IMR-90 (cell line): ENCODE measurements around the gene TMEM106A. TPM values are rescaled to one million over a fixed set of nuclear protein-coding genes. Genes with fewer than 3 reads are reported as not detected.

Source experiments
- ATAC-seq: fragments of 200-7000 bp; cut with Tn5 transposase; 2 replicates; pipeline ENCODE4 v1.9.1; 2020; ENCODE audit warnings: low read depth, mild to moderate bottlenecking, moderate library complexity
- BruUV-seq: library from RNA; stranded (reverse); fragments of 400-500 nt; replicated peaks from 2 replicates; lab custom pipeline; 2021; lab: Mats Ljungman, UMichigan
- CTCF ChIA-PET: fragments of 300-600 bp; formaldehyde crosslinking; extraction: SDS; loops from one replicate; lab custom pipeline; 2021; ENCODE audit warnings: antibody characterized with exemption; lab: Yijun Ruan, JAX
- POLR2A ChIA-PET: fragments of 300-600 bp; sonication (Branson Sonifier 250); formaldehyde crosslinking; loops from one replicate; lab custom pipeline; 2022; ENCODE audit warnings: antibody characterized with exemption; ENCODE audit not compliant: unreplicated experiment; lab: Charles Lee
- DNase-seq: peaks from one replicate; pipeline ENCODE4 v3.0.0; 2013
- H2AFZ ChIP-seq: replicated peaks from 2 replicates; pipeline ENCODE3; 2013; ENCODE audit warnings: low read length, mild to moderate bottlenecking; ENCODE audit not compliant: poor library complexity
- H2AK5ac ChIP-seq: 2 replicates; pipeline ENCODE4 v1.6.1; 2013; ENCODE audit warnings: low read depth, low read length, inconsistent platforms
- H2AK9ac ChIP-seq: replicated peaks from 2 replicates; pipeline ENCODE3; 2013; ENCODE audit warnings: mild to moderate bottlenecking, low read depth, low read length, moderate library complexity; ENCODE audit not compliant: poor library complexity
- H2BK120ac ChIP-seq: 2 replicates; pipeline ENCODE4 v1.6.1; 2013; ENCODE audit warnings: low read depth, low read length, inconsistent platforms
- H2BK15ac ChIP-seq: 3 replicates; pipeline ENCODE4 v1.6.1; 2013; ENCODE audit warnings: low read depth, low read length, inconsistent platforms
- H2BK20ac ChIP-seq: 2 replicates; pipeline ENCODE4 v1.6.1; 2013; ENCODE audit warnings: low read depth, mild to moderate bottlenecking, inconsistent platforms, low read length, moderate library complexity
- H2BK5ac ChIP-seq: 2 replicates; pipeline ENCODE4 v1.6.1; 2013; ENCODE audit warnings: mild to moderate bottlenecking, low read depth, low read length, inconsistent platforms; ENCODE audit not compliant: poor library complexity, severe bottlenecking
- H3K14ac ChIP-seq: replicated peaks from 2 replicates; pipeline ENCODE4 v1.6.1; 2013; ENCODE audit warnings: low read depth, low read length, inconsistent platforms
- H3K18ac ChIP-seq: 2 replicates; pipeline ENCODE4 v1.6.1; 2013; ENCODE audit warnings: low read depth, low read length, control low read depth
- H3K23ac ChIP-seq: 2 replicates; pipeline ENCODE4 v1.6.1; 2013; ENCODE audit warnings: low read depth, low read length, inconsistent platforms
- H3K27ac ChIP-seq: 2 replicates; pipeline ENCODE4 v1.5.1; 2013; ENCODE audit warnings: mild to moderate bottlenecking, control low read depth, low read length; ENCODE audit not compliant: insufficient read depth
- H3K27me3 ChIP-seq: 2 replicates; pipeline ENCODE4 v1.6.1; 2013; ENCODE audit warnings: low read length; ENCODE audit not compliant: control insufficient read depth, insufficient read depth
- H3K36me3 ChIP-seq: 2 replicates; pipeline ENCODE4 v1.6.1; 2013; ENCODE audit warnings: low read length, mixed read lengths; ENCODE audit not compliant: control insufficient read depth, insufficient read depth
- H3K4ac ChIP-seq: 2 replicates; pipeline ENCODE4 v1.6.1; 2013; ENCODE audit warnings: low read depth, low read length, inconsistent platforms
- H3K4me1 ChIP-seq: 2 replicates; pipeline ENCODE4 v1.6.1; 2013; ENCODE audit warnings: low read length, mixed read lengths; ENCODE audit not compliant: control insufficient read depth, insufficient read depth
- H3K4me2 ChIP-seq: 2 replicates; pipeline ENCODE4 v1.6.1; 2013; ENCODE audit warnings: low read depth, mild to moderate bottlenecking, control low read depth, low read length, moderate library complexity
- H3K4me3 ChIP-seq: 2 replicates; pipeline ENCODE4 v1.5.1; 2013; ENCODE audit warnings: low read depth, mild to moderate bottlenecking, control low read depth, low read length, moderate library complexity; ENCODE audit not compliant: insufficient read depth
- H3K56ac ChIP-seq: 2 replicates; pipeline ENCODE4 v1.6.1; 2013; ENCODE audit warnings: low read length, inconsistent platforms; ENCODE audit not compliant: insufficient read depth; ENCODE audit errors: extremely low read depth
- H3K79me1 ChIP-seq, 2 experiments: 2 replicates each; pipeline ENCODE4 v1.6.1; 2013; ENCODE audit warnings: low read length in 2 of 2, inconsistent platforms in 1 of 2, low read depth in 1 of 2
- H3K9ac ChIP-seq: 2 replicates; pipeline ENCODE4 v1.6.1; 2013; ENCODE audit warnings: low read depth, low read length, control low read depth
- H3K9me1 ChIP-seq: 2 replicates; pipeline ENCODE4 v1.6.1; 2013; ENCODE audit warnings: low read length, inconsistent platforms; ENCODE audit not compliant: insufficient read depth
- H3K9me3 ChIP-seq: 2 replicates; pipeline ENCODE4 v1.6.1; 2013; ENCODE audit warnings: low read length; ENCODE audit not compliant: control insufficient read depth, insufficient read depth
- H4K20me1 ChIP-seq: 2 replicates; pipeline ENCODE4 v1.6.1; 2013; ENCODE audit warnings: low read length, inconsistent platforms; ENCODE audit not compliant: insufficient read depth
- H4K5ac ChIP-seq: 2 replicates; pipeline ENCODE4 v1.6.1; 2013; ENCODE audit warnings: mild to moderate bottlenecking, low read depth, low read length, control low read depth
- H4K8ac ChIP-seq, 2 experiments: 2 replicates each; pipeline ENCODE4 v1.6.1; 2013; ENCODE audit warnings: low read depth in 2 of 2, low read length in 2 of 2, control low read depth in 1 of 2, inconsistent platforms in 1 of 2
- H4K91ac ChIP-seq: 2 replicates; pipeline ENCODE4 v1.6.1; 2013; ENCODE audit warnings: low read depth, low read length, inconsistent platforms; ENCODE audit not compliant: insufficient read depth
- BHLHE40 ChIP-seq: fragments of 150-350 bp; IDR thresholded peaks from 2 replicates; pipeline ENCODE4 v1.6.1; 2016; ENCODE audit warnings: mild to moderate bottlenecking, low read depth, low read length
- CHD1 ChIP-seq: IDR thresholded peaks from 2 replicates; pipeline ENCODE4 v1.6.1; 2012; ENCODE audit warnings: low read depth, low read length, improper control_type of control experiment
- CTCF ChIP-seq: conservative IDR thresholded peaks from 2 replicates; pipeline ENCODE4 v1.5.1; 2012; ENCODE audit warnings: mild to moderate bottlenecking, low read depth, low read length, improper control_type of control experiment
- FOS ChIP-seq: fragments of 150-350 bp; IDR thresholded peaks from 2 replicates; pipeline ENCODE4 v1.6.1; 2016; ENCODE audit warnings: low read depth, low read length
- MXI1 ChIP-seq: IDR thresholded peaks from 2 replicates; pipeline ENCODE4 v1.6.1; 2012; ENCODE audit warnings: low read depth, mild to moderate bottlenecking, low read length, moderate library complexity, borderline replicate concordance
- NFE2L2 ChIP-seq: fragments of 150-350 bp; IDR thresholded peaks from 2 replicates; pipeline ENCODE4 v1.6.1; 2016; ENCODE audit warnings: low read depth, mild to moderate bottlenecking, low read length
- POLR2A ChIP-seq: IDR thresholded peaks from 2 replicates; pipeline ENCODE4 v1.6.1; 2012; ENCODE audit warnings: mild to moderate bottlenecking, low read depth, low read length
- RAD21 ChIP-seq: IDR thresholded peaks from 2 replicates; pipeline ENCODE4 v1.6.1; 2012; ENCODE audit warnings: low read length, improper control_type of control experiment
- RCOR1 ChIP-seq: IDR thresholded peaks from 2 replicates; pipeline ENCODE4 v1.6.1; 2012; ENCODE audit warnings: mild to moderate bottlenecking, low read length, improper control_type of control experiment; ENCODE audit not compliant: insufficient replicate concordance
- SMC3 ChIP-seq: fragments of 150-350 bp; IDR thresholded peaks from 2 replicates; pipeline ENCODE4 v1.6.1; 2016; ENCODE audit warnings: low read depth, mild to moderate bottlenecking, antibody characterized with exemption, low read length, moderate library complexity
- USF2 ChIP-seq: fragments of 150-350 bp; IDR thresholded peaks from 2 replicates; pipeline ENCODE4 v1.6.1; 2017; ENCODE audit warnings: mild to moderate bottlenecking, antibody characterized with exemption, low read length, low read depth
- WGBS, 2 experiments: methylation state at CpG; one replicate each; pipeline versions ENCODE4 v1.1.5 to v1.1.7; 2013; ENCODE audit warnings: missing lambda C conversion rate in 2 of 2; ENCODE audit not compliant: insufficient read length in 1 of 2; ENCODE audit errors: extremely low coverage in 2 of 2; 5-methylcytosine and 5-hydroxymethylcytosine counted together
- dilution Hi-C: fragments of 300-500 bp; cut with HindIII; formaldehyde crosslinking; loops from one replicate; pipeline ENCODE4 v1.14.3; 2018; ENCODE audit warnings: low sequenced_read_pairs; ENCODE audit not compliant: unreplicated experiment
- in situ Hi-C: fragments of 300-500 bp; cut with MboI; formaldehyde crosslinking; loops from 3 replicates; pipeline ENCODE4 v1.14.3; 2019; ENCODE audit warnings: low sequenced_read_pairs, inconsistent platforms, mixed read lengths
- intact Hi-C: fragments of 100-400 bp; cut with micrococcal nuclease; formaldehyde crosslinking; loops from 2 replicates; pipeline ENCODE4 v1.10.0; 2022
- polyA plus RNA-seq, 3 experiments: library from polyadenylated mRNA; depleted of rRNA; stranded (reverse); fragments of >200 nt; gene quantifications; 2 replicates each; pipeline ENCODE4 v1.2.3, GENCODE V29; 2012; ENCODE audit warnings: low replicate concordance in 1 of 3
- total RNA-seq: library from RNA; depleted of rRNA; stranded (reverse); fragments of >200 nt; gene quantifications from 2 replicates; pipeline ENCODE4 v1.2.3, GENCODE V29; 2012

Gene TMEM106A
- total and polyA plus RNA-seq, 2 of the 4 experiments (the other 2 are of a cell fraction): 2.2 to 7.5 TPM

GRCh38 chr17:43169561-43170139, 42.0 kb upstream of the TMEM106A start (continued):
- TF ChIP-seq NFE2L2: no peak
- TF ChIP-seq CHD1: no peak

- Histone ChIP-seq H3K4me1 (no peaks in the 10 kb centered on the region), H2BK20ac (peak overlapping the region; percentile 18; the same call in 1 of the 2 replicates), H2BK5ac (peak overlapping the region; percentile 93), H4K5ac (peak overlapping the region; percentile 87), H3K79me1 (peaks cover 0 to 46% of the 10 kb centered on the region in 2 experiments; a peak in 2 of 4 replicates), H2AK9ac (peak overlapping the region; percentile 89), H3K56ac (peak overlapping the region; percentile 69), H3K9ac (peak overlapping the region; percentile 74), H2AK5ac (peak overlapping the region; percentile 56; the same call in 1 of the 2 replicates), H2AFZ (peak overlapping the region; percentile 92), H2BK120ac (peak overlapping the region; percentile 42), H4K8ac (peak overlapping the region; percentile 75 to 90), H4K91ac (peak overlapping the region; percentile 74), H3K9me1 (no peaks in the 10 kb centered on the region), H3K18ac (peak overlapping the region; percentile 65), H3K23ac (peak overlapping the region; percentile 53), H3K4me2 (peak overlapping the region; percentile 93), H3K14ac (peak overlapping the region; percentile 81), H4K20me1 (peaks cover 3% of the 10 kb centered on the region; the same call in 1 of the 2 replicates), H3K27ac (peak overlapping the region; percentile 83), H3K36me3 (no peaks in the 10 kb centered on the region), H3K4ac (peak overlapping the region; percentile 86), H3K4me3 (peak overlapping the region; percentile 75), H3K27me3 (no peaks in the 10 kb centered on the region), H2BK15ac (peak overlapping the region; percentile 61; the same call in 2 of the 3 replicates), H3K9me3 (no peaks in the 10 kb centered on the region)
- WGBS, 2 experiments: 2% methylated on average over 9 of the region's 27 CpGs; no CpG with 5 or more reads in 1 of the 2 experiments
- dilution Hi-C loops (no loop called here), in situ Hi-C loops (loop anchor here (5.0 kb wide), 1 partner anchor 143 kb away; the partner anchor contains the start of gene RND2), intact Hi-C loops (loop anchor here (5.0 kb wide), 1 partner anchor 43 kb away; the partner anchor contains the start of gene BRCA1)
- ChIA-PET POLR2A (interaction anchor here (1.4 kb wide), 1 partner anchor 218 kb away, joined by 4 read pairs; no protein-coding TSS in a partner anchor), CTCF (interaction anchor here (0.9 kb wide), 1 partner anchor 146 kb away, joined by 4 read pairs; no protein-coding TSS in a partner anchor)
- DNase-seq: peak; percentile 95
- BruUV-seq: no TSS peak
- ATAC-seq: peak; percentile 81
- TF ChIP-seq CTCF: no peak
- TF ChIP-seq FOS: no peak
- no peak for TF ChIP-seq BHLHE40
- TF ChIP-seq POLR2A: peak; percentile 42
- no peak for TF ChIP-seq NFE2L2
- TF ChIP-seq SMC3: no peak
- 0 out of 2 replicates have a peak, but pooled peaks have one; percentile 44 for TF ChIP-seq MXI1
- no peak; the same call in 1 of the 2 replicates for TF ChIP-seq RAD21
- no peak for TF ChIP-seq USF2
- TF ChIP-seq RCOR1: no peak
Observed at GRCh38 chr17:43170140-43170765, 41.4 kb upstream of the TMEM106A start.
